ENCODE measurements around the gene RIBC2. TPM values are rescaled to one million over a fixed set of nuclear protein-coding genes. Genes with fewer than 3 reads are reported as not detected.

RIBC2 gene
- total RNA-seq, 2 experiments from 2014 or later: 0.78 TPM; not detected in 1

- no peak overlapping the region for H3K4me2 ChIP-seq (ENCODE audit: low read length)
- no peaks in the 10 kb centered on the region for H4K20me1 ChIP-seq (ENCODE audit: insufficient read depth, low read length)
- H3K36me3 ChIP-seq (ENCODE audit: insufficient read depth, low read length): no peaks in the 10 kb centered on the region
- H3K27ac ChIP-seq (ENCODE audit: low read depth, low read length, poor library complexity, severe bottlenecking): no peak overlapping the region
- DNase-seq (ENCODE audit: low spot score): no peak
- no peaks in the 10 kb centered on the region for H3K4me1 ChIP-seq (ENCODE audit: insufficient read depth, low read length, poor library complexity, severe bottlenecking)
- no peak overlapping the region for H3K4me3 ChIP-seq (ENCODE audit: low read depth, low read length, poor library complexity, severe bottlenecking)
- no peak overlapping the region for H2AFZ ChIP-seq (ENCODE audit: low read length)
- intact Hi-C loops (cut with micrococcal nuclease; ENCODE audit: unreplicated experiment): no loop called here
- H3K9me3 ChIP-seq (ENCODE audit: low read length): no peaks in the 10 kb centered on the region
- ChIA-PET CTCF (ENCODE audit: unreplicated experiment) (no interaction called here), POLR2A (no interaction called here)
- no TSS peak for BruUV-seq (replicated peaks)
- TF ChIP-seq EZH2phosphoT487 (IDR thresholded peaks at IDR 0.05; ENCODE audit: borderline replicate concordance, low read depth, low read length) (no peak), CTCF (conservative IDR thresholded peaks at IDR 0.05; ENCODE audit: low read length) (no peak)
- no peaks in the 10 kb centered on the region for H3K9me2 ChIP-seq (ENCODE audit: insufficient read depth, low read length)
- no peaks in the 10 kb centered on the region for H3K79me2 ChIP-seq (ENCODE audit: insufficient read depth, low read depth, low read length)
These were observed 37.5 kb upstream of the RIBC2 start for GRCh38 chr22:45376009-45376408.

- H3K79me2 ChIP-seq (ENCODE audit: insufficient read depth, low read depth, low read length): no peaks in the 10 kb centered on the region
- POLR2A ChIA-PET: no interaction called here
- no peaks in the 10 kb centered on the region for H3K4me1 ChIP-seq (ENCODE audit: insufficient read depth, low read length, poor library complexity, severe bottlenecking)
- intact Hi-C loops (cut with micrococcal nuclease; ENCODE audit: unreplicated experiment): no loop called here
- CTCF ChIA-PET (ENCODE audit: unreplicated experiment): no interaction called here
- H3K36me3 ChIP-seq (ENCODE audit: insufficient read depth, low read length): no peaks in the 10 kb centered on the region
- no peaks in the 10 kb centered on the region for H4K20me1 ChIP-seq (ENCODE audit: insufficient read depth, low read length)
- no TSS peak for BruUV-seq (replicated peaks)
- no peaks in the 10 kb centered on the region for H3K9me2 ChIP-seq (ENCODE audit: insufficient read depth, low read length)
- no peak overlapping the region for H3K4me3 ChIP-seq (ENCODE audit: low read depth, low read length, poor library complexity, severe bottlenecking)
- no peak for DNase-seq (ENCODE audit: low spot score)
- H3K9me3 ChIP-seq (ENCODE audit: low read length): no peaks in the 10 kb centered on the region
- no peak overlapping the region for H3K4me2 ChIP-seq (ENCODE audit: low read length)
- H3K27ac ChIP-seq (ENCODE audit: low read depth, low read length, poor library complexity, severe bottlenecking): no peak overlapping the region
- TF ChIP-seq CTCF (conservative IDR thresholded peaks at IDR 0.05; ENCODE audit: low read length): no peak
- TF ChIP-seq EZH2phosphoT487 (IDR thresholded peaks at IDR 0.05; ENCODE audit: borderline replicate concordance, low read depth, low read length): no peak
- no peak overlapping the region for H2AFZ ChIP-seq (ENCODE audit: low read length)
These were observed 36.8 kb upstream of the RIBC2 start for GRCh38 chr22:45376703-45377102.

GRCh38 chr22:45381348-45381747 is 32.1 kb upstream of the RIBC2 start:
- Histone ChIP-seq H3K9me2 (ENCODE audit: insufficient read depth, low read length) (no peaks in the 10 kb centered on the region), H2AFZ (ENCODE audit: low read length) (no peak overlapping the region), H4K20me1 (ENCODE audit: insufficient read depth, low read length) (no peaks in the 10 kb centered on the region), H3K4me3 (ENCODE audit: low read depth, low read length, poor library complexity, severe bottlenecking) (no peak overlapping the region), H3K27ac (ENCODE audit: low read depth, low read length, poor library complexity, severe bottlenecking) (no peak overlapping the region), H3K4me1 (ENCODE audit: insufficient read depth, low read length, poor library complexity, severe bottlenecking) (no peaks in the 10 kb centered on the region), H3K4me2 (ENCODE audit: low read length) (no peak overlapping the region), H3K36me3 (ENCODE audit: insufficient read depth, low read length) (no peaks in the 10 kb centered on the region), H3K9me3 (ENCODE audit: low read length) (no peaks in the 10 kb centered on the region), H3K79me2 (ENCODE audit: insufficient read depth, low read depth, low read length) (no peaks in the 10 kb centered on the region)
- DNase-seq (ENCODE audit: low spot score): no peak
- TF ChIP-seq EZH2phosphoT487 (IDR thresholded peaks at IDR 0.05; ENCODE audit: borderline replicate concordance, low read depth, low read length): no peak
- no peak for TF ChIP-seq CTCF (conservative IDR thresholded peaks at IDR 0.05; ENCODE audit: low read length)
- intact Hi-C loops (cut with micrococcal nuclease; ENCODE audit: unreplicated experiment): no loop called here
- CTCF ChIA-PET (ENCODE audit: unreplicated experiment): no interaction called here
- POLR2A ChIA-PET: no interaction called here
- no TSS peak for BruUV-seq (replicated peaks)
